GM12892 (cell line): ENCODE measurements around the gene PFKFB4.
"Not testable (repeated sequence)": the region's sequence is repeated elsewhere in the genome, so short reads cannot be mapped to it uniquely, and the experiment has no call there.

Source experiments
- DNase-seq: peaks from one replicate; pipeline ENCODE4 v3.0.0; 2011; ENCODE audit not compliant: insufficient read length
- FAIRE-seq: peaks from 2 replicates; lab custom pipeline; 2011; peaks lifted over from hg19 to GRCh38; lab: Jason Lieb, UNC
- POLR2A ChIP-seq: IDR thresholded peaks from 2 replicates; pipeline ENCODE4 v1.6.1; 2011; ENCODE audit warnings: low read depth, low read length, control low read depth
- POLR2AphosphoS5 ChIP-seq: IDR thresholded peaks from 2 replicates; pipeline ENCODE4 v1.6.1; 2011; ENCODE audit warnings: low read depth, low read length, control low read depth
- TAF1 ChIP-seq: IDR thresholded peaks from 2 replicates; pipeline ENCODE4 v1.6.1; 2011; ENCODE audit warnings: low read depth, mild to moderate bottlenecking, control low read depth, low read length, borderline replicate concordance

The PFKFB4 gene

GRCh38 chr3:48555231-48555948 is 1.2 kb downstream of the PFKFB4 start:
- no peak for DNase-seq
- TF ChIP-seq POLR2AphosphoS5 (no peak), POLR2A (no peak), TAF1 (no peak)
- peak; percentile 38 for FAIRE-seq

- DNase-seq (no peak), FAIRE-seq (no peak)
- TF ChIP-seq TAF1 (no peak), POLR2A (no peak), POLR2AphosphoS5 (no peak)
Observed at GRCh38 chr3:48553886-48554845, 2.4 kb downstream of the PFKFB4 start.

GRCh38 chr3:48553361-48553760 is 3.2 kb downstream of the PFKFB4 start:
- TF ChIP-seq POLR2A, result no peak
- TF ChIP-seq POLR2AphosphoS5, result no peak
- TF ChIP-seq TAF1, result no peak

GRCh38 chr3:48552111-48552951 is 4.3 kb downstream of the PFKFB4 start:
- no peak for DNase-seq
- no peak for TF ChIP-seq POLR2AphosphoS5
- no peak for TF ChIP-seq POLR2A
- no peak for TF ChIP-seq TAF1
- no peak for FAIRE-seq

More at GRCh38 chr3:48553361-48553760, 3.2 kb downstream of the PFKFB4 start:
- DNase-seq (no peak), FAIRE-seq (no peak)

- not testable (repeated sequence) for FAIRE-seq, DNase-seq
Observed at GRCh38 chr3:48551651-48552050, 5.0 kb downstream of the PFKFB4 start.

GRCh38 chr3:48548729-48549705 is 7.6 kb downstream of the PFKFB4 start:
- TF ChIP-seq POLR2A (no peak), POLR2AphosphoS5 (no peak), TAF1 (no peak)
- FAIRE-seq (peak; percentile 84), DNase-seq (peak; percentile 84)

- DNase-seq, result no peak
- FAIRE-seq, result no peak
- no peak for TF ChIP-seq TAF1
- TF ChIP-seq POLR2A, result no peak
- no peak for TF ChIP-seq POLR2AphosphoS5
Observed at GRCh38 chr3:48548126-48548525, 8.5 kb downstream of the PFKFB4 start.

GRCh38 chr3:48546203-48546829 is 10.3 kb downstream of the PFKFB4 start:
- TF ChIP-seq POLR2A, result no peak
- no peak for TF ChIP-seq TAF1
- TF ChIP-seq POLR2AphosphoS5, result no peak
- FAIRE-seq, result no peak
- DNase-seq, result no peak

GRCh38 chr3:48544141-48544540 is 12.5 kb downstream of the PFKFB4 start:
- no peak for TF ChIP-seq POLR2A
- TF ChIP-seq POLR2AphosphoS5, result no peak
- TF ChIP-seq TAF1, result no peak
- FAIRE-seq (no peak), DNase-seq (no peak)
